ENCODE results near the gene BPIFB3.

Gene BPIFB3, protein sequence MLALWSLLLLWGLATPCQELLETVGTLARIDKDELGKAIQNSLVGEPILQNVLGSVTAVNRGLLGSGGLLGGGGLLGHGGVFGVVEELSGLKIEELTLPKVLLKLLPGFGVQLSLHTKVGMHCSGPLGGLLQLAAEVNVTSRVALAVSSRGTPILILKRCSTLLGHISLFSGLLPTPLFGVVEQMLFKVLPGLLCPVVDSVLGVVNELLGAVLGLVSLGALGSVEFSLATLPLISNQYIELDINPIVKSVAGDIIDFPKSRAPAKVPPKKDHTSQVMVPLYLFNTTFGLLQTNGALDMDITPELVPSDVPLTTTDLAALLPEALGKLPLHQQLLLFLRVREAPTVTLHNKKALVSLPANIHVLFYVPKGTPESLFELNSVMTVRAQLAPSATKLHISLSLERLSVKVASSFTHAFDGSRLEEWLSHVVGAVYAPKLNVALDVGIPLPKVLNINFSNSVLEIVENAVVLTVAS

DNA sequence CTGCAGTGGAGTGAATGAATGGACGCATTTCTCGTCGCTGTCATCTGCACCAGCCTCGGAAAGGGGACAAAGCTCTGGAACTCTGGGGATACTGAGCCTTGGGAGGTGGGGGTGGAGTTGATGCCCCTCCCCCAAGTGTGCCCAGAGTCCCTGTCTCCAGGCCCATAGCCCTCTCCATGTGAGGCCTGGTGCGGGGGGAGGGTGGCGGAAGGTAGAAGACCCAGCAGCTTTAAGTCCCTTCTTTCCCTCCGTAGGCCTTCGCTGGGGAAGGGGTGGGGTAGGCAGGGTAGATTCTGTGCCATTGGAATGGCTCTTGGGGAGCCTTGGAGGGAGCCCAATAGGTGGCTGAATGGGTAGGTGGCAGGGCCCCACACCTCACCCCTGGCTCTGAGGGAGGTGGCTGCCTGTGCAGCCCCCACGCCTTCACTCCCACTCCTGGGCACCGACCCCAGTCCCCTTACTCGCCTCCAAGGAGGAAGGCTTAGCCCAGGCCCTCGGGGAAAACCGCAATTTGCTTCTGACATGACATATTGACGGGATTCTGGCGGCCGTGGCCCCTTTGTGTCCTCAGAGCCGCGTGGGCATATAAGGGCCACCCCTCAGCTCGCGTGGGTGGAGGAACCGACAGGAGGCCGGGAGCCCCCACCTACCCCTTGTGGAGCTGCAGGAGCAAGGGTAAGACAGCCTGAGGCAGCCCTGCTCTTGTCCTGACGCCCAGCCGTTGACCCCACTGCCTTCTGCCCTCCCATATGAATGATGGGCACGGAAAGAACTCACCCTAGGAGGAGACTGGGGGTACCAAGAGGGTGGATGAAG, at the start of gene BPIFB3:
BPIFB3 (plus strand) TSS at position 613 of the 816 bp plus-strand sequence. CDS start 1,533 bp downstream, outside the sequence.
- DNase-seq (ENCODE audit: extremely low read depth in 1 of 2, low read depth in 1 of 2): no peak

DNA sequence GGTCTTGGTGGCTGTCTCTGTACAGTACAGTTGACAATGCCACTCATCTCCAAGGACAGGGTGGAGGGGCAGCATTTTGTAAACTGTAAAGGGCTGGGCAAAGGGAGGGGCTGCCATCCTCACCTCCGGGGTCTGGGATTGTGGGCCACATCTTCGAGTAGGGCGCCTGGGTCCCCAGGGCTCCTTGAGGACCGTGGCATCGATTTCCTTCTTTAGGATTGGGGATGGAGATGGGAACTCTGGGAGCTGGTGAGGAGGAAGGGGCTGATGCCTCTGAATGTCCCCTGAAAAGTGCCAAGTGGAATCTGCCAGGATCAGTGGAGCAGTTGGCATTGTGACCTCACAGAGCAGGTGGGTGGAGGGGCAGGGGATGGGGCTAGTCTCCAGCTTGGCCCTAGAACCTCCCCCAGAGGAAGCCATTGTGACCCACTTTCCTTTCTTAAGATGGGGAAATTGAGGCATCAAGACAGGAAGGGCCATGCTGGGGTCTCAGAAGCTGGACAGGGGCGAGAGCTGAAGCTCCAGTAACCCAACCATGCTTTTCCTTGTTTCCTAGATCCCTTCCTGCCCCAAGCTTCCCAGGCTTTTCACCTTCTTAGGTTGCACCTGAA, 49.5 kb upstream of the BPIFB3 start, which contains the start of gene SUN5:
SUN5 (minus strand) TSS at position 293 of the 611 bp plus-strand sequence; CDS start at position 200, 93 bp downstream.
- DNase-seq (ENCODE audit: extremely low read depth in 1 of 2, low read depth in 1 of 2): no peak

DNA sequence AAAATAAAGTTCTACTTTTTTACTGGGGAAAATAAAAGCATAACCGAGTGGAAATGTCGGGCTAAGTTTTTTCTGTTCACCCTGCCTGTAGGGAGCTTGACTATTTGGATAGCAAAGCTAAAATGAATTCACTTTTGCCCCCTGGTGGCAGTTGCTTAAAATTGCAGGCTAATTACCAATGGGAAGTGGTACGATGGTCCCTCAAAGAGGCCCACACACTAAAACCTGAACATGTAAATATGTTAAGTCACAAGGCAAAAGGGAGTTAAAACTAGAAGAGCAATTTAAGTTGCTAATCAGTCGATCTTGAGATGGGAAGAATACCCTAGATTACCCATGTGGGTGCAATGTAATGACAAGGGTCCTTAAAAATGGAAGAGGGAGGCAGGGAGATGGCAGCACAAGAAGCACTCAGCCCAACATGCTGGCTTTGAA, 48.6 kb upstream of the BPIFB3 start:
- DNase-seq (ENCODE audit: extremely low read depth in 1 of 2, low read depth in 1 of 2): no peak

DNA sequence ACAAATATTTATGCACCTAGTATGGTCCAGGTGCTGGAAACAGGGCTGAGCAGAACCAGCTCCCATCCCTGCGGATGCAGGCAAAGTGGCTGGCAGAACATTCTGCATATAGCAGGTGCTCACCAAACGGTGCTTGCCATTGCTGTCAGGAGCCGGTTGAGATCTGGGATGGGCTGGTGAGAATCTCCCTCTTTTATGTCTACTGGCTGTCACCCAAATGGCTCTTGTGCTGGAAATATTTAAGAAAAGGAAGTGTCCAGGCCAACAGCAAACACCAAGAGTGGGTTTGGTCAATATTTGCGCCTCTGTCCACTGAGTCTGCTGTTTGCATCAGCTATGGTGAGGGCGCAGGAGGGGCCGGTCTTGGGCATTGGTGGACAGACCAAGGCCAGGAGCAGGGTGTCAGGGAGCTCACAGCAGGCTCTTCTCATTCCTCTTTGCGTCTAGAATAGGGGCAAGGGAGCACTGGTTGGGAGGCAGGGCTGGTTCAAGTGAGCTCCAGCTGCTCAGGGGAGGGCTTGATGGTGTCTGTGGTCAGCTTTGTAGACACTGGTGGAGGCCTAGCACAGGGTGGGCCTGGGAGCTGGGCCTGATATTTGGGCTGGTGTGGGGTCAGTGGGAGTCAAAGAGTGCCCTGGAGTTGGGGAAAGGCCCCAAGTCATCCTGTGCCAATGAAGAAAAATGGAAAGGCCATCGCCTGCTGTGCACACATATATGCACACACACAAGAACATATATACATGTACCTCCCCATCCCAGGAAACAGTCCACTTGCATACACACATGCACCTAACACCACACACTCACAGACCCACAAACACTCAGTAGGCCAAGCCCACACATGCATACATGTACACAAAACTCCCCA, 47.6 kb upstream of the BPIFB3 start:
- DNase-seq (ENCODE audit: extremely low read depth in 1 of 2, low read depth in 1 of 2): no peak

DNA sequence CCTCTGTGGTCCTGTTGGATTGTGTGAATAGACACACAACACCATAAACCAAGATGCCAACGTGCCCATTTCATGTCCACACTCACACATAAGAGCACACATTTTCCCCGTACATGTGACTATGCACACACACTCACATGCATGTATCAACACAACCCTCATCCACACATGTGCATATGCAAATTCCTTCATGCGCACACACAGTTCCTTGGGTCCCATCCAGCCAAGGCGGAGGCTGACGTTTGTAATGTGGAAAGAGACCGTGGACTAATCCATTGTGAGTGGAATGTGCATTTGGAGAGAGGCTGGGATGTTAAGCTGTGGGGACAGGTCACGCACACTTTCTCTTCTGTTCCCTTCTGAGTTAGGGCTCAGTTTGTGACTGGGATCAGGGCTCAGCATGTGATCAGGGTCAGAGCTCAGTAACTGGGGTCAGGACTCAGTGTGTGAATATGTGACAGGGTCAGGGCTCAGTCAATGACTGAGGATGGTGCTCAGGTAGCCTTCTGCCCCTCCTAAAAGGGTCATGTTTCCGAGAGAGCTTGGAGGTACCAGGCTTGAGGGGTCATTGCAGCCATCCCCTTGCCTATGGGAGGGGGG, 46.8 kb upstream of the BPIFB3 start:
- DNase-seq (ENCODE audit: extremely low read depth in 1 of 2, low read depth in 1 of 2): no peak

DNA sequence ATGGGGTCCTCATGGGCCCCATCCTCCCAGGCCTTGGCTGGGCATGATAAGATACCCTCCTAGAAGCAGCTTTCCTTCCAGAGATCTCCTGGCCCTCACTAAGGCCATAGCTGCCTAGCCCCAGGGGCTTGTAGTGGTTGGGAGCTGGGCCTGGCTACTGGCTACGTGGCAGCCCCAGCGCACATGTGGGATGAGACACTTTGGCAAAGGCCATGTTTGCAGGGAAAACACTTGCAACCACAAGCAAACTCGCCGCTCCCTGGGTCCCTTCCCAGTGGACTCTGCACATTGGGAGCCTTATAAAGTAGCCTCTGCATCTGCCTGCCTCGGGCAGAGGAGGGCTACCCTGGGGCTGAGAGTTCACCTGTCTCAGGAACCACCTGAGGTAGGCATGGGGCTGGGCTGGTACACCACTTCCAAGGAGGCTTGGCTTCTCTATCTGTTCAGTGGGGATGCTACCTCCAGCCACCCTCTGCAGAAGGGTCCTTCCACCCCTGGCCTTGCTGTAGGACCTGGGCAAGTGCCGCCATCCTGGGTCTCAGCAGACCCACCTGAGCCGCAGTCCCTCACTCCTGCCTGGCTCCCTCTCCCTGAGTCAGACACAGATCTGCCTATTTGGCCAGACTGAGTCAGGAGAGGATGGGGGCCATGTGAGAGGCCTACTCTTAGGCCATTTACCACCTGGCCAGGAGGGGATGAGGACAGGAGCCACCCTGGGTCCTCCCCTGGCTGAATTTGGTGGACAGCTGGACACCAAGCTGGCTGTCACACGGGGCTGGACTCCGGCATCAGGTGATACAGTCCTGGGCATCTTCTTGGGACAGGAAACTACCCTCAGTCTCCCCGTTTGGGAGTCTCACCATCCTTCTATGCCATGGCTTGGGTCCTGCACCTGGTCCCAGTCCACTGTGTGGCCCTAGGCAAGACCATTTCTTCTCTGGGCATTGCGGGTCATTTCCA, 46.0 kb upstream of the BPIFB3 start, which contains the start of gene BPIFB2:
BPIFB2 (plus strand) TSS at position 329 of the 960 bp plus-strand sequence. CDS start 871 bp downstream, outside the sequence.
- no peak for DNase-seq (ENCODE audit: extremely low read depth in 1 of 2, low read depth in 1 of 2)

DNA sequence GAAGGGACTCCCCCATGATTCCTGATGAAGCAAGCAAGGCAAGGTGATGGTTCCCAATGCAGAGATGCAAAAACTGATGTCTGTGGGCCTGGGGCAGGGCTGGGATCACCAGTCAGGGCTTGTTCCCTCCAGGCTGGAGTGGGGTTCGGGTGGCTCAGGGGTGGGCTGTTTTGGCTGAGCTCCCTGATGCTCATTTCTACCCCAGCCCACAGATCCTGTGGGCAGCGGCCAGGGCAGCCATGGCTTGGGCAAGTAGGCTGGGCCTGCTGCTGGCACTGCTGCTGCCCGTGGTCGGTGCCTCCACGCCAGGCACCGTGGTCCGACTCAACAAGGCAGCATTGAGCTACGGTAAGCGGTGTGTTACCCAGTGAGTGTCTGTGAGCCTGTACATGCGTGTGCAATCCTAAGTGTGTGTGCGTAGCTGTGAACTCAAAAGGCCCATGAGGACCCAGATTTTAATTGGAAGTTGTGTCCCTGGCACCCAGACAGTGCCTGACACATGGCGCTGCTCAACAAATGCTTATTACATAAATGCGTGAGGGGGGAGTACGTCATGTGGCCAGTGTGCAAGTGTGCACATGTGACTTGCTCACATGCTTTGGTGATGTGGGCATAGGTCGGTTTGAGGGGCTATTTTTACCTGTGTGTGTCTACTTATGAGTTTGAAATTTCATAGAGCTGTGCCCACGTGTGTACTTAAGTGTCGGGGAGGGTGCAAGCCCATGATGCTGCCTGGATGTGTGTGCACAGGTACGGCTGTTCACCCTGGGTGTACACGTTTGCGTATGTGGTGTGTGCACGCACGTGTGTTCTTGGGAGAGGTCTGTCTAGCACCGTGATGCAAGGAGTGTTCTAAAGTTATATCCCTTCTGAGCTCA, 45.1 kb upstream of the BPIFB3 start:
- no peak for DNase-seq (ENCODE audit: extremely low read depth in 1 of 2, low read depth in 1 of 2)

DNA sequence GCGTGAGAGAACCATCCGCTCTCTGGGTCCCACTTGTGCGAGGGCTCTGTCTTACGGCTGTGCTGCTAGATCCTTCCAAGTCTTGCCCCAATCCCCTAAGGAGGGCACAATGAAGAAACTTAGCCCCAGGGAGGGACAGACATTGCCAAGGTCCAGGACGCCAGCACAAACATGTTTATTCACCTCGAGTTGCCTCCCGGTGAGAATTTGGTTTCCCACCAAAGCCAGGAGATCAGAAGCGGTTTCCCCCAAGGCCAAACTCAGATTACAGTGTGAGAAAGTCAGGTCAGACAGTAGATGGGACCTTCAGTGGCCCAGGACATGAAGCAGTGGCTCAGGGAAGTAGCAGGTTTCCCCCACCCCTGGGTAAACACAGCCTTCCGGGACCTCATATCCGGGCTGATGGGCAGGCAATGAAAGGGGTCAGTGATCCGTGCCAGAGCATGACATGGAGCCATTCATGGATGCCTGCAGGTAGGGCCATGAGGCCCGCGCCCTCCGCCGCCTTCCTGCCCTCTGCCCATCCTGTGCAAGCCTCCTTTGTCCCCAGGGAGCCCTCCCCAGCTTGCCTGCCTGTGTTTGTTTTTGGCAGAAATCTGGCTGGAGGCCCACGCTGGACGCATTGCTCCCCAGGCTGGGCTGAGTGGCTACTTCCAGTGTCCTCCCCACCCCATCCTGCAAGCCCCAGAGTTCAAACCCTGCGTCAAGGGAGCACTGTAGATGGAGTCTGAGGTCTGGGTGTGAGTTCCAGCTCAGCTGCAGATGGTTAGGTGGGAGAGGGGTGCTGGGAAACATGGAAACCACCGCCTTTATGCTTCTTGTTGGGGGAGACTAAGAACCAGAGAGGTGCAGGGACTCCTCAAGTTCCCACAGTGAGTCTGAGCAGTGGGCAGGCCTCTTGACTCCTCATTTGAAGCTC, 44.2 kb upstream of the BPIFB3 start:
- DNase-seq (ENCODE audit: extremely low read depth in 1 of 2, low read depth in 1 of 2): no peak

DNA sequence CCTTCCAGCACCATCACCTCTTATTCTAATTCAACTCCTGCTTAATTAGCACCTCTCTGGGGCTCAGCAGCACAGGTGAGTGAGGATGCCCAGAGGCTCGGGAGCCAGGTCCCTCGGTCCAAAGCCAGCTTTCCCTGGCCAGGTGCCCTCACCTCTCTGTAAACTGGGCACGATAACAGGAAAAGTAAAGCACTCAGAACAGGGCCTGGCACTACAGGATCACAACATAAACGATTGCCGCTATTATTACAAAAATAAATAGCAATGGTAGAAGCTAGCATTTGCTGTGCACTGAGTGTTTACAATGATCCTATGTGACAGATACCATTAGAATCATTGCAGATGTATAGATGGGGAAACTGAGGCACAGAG, 43.6 kb upstream of the BPIFB3 start:
- no peak for DNase-seq (ENCODE audit: extremely low read depth in 1 of 2, low read depth in 1 of 2)

DNA sequence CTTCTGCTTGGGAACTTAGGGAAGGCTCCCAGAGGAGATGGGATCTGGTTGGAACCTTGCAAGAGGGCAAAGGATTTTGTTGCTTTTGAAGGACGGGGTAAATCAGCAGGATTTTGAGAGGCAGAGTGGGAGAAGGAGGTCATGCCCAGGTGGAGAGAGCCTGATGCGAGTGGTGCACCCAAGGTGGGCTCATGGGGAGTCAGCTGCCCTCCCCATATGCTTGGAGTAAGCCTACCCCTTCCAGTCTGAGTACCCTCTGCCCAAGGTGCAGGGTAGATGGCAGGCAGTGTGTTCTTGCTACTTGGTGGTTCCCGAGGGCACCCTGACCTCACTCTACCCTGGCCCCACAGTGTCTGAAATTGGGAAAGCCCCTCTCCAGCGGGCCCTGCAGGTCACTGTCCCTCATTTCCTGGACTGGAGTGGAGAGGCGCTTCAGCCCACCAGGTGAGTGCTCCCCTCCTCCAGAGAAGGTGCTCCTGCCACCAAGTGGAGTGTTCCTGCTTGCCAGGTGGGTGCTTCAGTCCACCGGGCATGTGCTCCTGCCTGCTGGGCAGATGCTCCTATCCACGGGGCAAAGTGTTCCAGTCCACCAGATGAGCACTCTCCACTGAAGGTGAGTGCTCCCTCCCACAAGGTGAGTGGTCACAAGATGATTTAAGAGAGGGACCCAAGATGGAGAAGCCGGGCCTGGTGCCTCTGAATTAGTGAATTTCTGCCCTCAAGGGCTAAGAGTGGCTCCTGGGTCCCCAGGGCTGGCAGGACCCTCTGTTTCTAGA, 42.8 kb upstream of the BPIFB3 start:
- DNase-seq (ENCODE audit: extremely low read depth in 1 of 2, low read depth in 1 of 2): no peak

DNA sequence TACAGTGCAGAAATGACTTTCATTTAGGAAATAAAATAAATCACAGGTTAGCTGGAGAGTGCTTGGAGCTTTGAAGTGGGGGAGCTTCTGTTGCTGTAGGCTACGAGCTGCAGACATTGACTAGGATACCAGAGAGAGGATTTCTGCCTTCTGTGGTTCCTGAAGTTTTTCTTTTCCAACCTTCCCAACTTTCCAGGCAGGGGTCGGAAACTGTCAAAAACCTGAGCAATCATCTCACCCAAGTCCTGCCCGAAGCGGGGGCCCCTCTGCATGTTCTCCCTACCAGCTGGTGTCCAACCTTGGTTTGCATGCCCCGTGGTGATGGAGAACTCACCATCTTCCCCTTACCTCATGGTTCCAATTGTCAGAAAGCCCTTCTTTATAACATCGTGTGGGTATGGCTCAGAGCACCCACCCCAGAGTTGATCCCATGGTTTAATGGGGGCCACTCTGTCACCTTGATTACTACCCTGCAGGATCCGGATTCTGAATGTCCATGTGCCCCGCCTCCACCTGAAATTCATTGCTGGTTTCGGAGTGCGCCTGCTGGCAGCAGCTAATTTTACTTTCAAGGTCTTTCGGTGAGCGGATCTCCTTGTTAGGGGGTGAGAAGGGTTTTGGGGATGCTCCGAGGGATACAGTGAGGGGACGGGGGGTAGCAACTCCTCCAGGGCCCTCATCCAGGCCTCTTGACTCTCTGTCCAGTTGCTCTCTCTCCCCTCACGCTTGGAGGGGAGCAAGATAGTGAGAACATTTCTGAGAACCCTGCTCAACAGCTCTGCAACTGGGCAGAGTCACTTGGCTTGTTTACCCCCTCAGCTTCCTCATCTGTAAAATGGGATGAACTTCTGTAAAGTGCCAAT, 41.1 kb upstream of the BPIFB3 start:
- no peak for DNase-seq (ENCODE audit: extremely low read depth in 1 of 2, low read depth in 1 of 2)

DNA sequence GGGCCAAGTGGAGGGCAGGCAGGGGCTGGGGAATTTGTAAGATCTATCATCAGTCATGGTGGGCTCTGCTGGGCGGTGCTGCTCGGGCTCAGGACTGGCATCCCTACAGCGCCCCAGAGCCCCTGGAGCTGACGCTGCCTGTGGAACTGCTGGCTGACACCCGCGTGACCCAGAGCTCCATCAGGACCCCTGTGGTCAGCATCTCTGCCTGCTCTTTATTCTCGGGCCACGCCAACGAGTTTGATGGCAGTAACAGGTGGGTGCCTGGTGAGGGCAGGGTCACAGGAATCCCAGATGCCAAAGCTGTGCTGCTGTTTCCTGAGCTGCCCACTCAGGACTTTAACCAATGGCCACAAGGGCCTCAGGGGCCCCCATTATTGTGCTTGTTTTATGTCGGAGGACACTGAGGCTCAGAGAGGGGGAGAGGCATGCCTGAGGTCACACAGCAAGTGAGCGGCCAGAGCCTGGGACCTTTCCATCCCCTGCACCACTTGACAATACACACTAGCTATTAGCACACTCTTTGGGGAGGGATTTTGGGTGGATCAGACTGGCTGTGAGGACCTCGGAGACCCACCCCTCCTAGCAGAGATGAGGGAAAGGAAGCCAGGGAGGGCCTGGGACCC, 39.9 kb upstream of the BPIFB3 start:
- DNase-seq (ENCODE audit: extremely low read depth in 1 of 2, low read depth in 1 of 2): no peak

DNA sequence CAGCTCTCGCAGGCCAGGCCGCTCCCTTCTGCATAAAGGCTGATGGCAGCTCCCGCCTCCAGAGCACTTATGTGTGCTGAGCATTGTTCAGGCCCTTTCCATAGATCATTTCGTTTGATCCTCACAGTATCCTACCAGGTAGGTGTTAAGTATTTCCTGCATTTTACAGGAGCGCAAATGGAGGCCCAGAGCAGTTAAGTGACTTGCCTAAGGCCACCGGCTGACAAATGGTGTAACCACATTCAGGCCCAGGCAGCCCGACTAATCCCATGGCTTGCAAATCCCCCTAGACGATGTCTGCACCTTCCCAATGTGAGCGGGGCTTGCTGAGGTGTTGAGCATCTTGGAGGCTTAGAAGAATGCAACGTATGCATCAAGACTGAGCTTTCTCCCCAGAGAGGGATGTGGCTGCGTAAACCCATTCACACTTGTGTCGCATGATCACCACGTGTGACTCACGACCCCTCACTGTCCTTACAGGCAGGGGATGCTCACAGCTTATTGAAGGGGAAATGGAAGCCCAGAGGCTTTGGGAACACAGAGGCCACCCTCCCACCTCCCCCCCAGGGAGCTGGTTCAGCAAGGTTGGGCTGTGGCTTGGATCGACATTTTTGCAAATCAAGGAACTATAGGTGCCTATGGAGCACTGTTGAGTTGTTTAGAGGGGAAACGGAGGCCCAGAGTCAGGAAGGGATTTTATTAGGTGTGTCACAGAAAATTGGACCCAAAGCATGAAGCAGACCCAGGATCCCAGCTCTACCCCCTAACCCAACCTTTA, 39.2 kb upstream of the BPIFB3 start:
- no peak for DNase-seq (ENCODE audit: extremely low read depth in 1 of 2, low read depth in 1 of 2)

DNA sequence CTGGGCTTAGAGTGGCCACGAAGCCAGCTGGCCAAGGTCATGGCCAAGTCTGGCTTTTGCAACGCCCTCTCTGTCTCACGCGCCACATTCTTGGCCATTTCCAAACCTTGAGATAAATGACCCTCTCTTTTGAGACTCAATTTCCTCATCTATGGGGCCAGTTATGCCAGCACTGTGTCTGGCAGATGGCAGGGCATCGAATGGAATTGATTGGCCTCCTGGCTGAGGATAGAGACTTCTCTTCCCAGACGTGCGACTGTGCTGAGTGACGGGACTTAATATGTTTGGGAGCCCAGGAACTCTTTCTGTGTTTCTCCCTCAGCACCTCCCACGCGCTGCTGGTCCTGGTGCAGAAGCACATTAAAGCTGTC, 38.6 kb upstream of the BPIFB3 start:
- no peak for DNase-seq (ENCODE audit: extremely low read depth in 1 of 2, low read depth in 1 of 2)

Measured in stimulated activated CD8-positive, alpha-beta memory T cell treated with anti-CD3 and anti-CD28 coated beads, Interleukin-7, amount 100 ng/mL, for 48 hours (primary cell).